HG02973 (cell line): ENCODE results near the gene TPPP2.

Experiments used
- ATAC-seq: cut with Tn5 transposase; IDR thresholded peaks from one replicate; pipeline ENCODE4 v1.9.1; 2021; ENCODE audit warnings: moderate library complexity; ENCODE audit not compliant: unreplicated experiment

Gene TPPP2

GRCh38 chr14:21074398-21075272 is 44.6 kb downstream of the TPPP2 start:
- ATAC-seq, result no peak

DNA sequence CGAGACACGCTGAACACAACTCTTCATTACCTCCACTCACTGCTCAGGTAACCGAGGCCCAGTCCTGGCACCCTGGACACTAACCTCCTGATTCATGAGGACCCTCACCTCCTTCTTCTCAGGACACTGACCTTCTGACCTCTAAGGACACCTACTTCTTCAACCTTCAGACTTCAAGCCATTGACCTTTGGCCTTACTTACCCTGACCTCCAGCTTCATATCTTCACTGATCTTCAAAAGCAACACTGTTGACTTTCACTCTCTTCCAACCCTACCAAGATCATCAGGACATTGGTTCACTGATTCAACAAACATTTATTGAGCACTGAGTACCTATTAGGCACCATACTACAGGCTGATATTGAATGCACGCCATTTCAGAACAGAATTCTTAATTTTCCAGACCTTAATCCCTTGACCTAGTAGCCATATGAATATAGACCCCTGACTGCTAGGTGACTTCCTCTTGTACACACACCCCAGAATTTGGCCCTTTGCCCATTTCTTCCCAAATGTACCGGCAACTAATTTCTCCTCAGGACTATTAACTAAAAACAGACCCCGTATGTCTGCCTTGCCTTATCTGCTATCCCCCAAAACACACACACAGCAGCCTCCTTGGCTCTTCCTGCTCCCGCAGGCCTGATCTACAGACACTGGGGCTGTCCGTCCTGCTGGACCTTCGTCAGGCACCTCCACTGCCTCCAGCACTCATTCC is 45.9 kb downstream of the TPPP2 start:
- ATAC-seq, result no peak

DNA sequence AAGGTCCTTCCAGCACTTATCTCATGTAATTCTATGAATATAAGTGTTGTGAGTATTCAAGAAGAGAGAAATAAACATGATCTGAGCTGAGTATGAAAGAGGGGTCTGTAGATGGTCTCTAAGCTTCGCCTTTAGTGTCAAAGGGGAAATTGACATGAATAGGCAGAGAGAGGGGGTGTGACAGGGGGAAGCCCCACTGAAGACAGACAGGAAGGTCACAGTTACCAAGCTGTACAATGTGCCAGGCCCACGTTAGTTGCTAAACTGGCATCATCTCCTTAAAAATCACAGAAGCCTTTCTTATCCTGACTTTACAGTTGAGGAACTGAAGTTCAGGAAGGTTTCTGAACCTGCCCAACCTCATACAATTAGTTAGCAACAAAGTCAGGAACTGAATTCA is 47.7 kb downstream of the TPPP2 start:
- ATAC-seq, result no peak

- no peak for ATAC-seq
Measured at GRCh38 chr14:21078287-21078686, 48.3 kb downstream of the TPPP2 start.

GRCh38 chr14:21078726-21079125 is 48.7 kb downstream of the TPPP2 start:
- no peak for ATAC-seq

- ATAC-seq, result no peak
Measured at GRCh38 chr14:21081521-21082142, 51.6 kb downstream of the TPPP2 start.
